HG03159 (cell line): ENCODE measurements around the gene ZNF814.
"Not testable (repeated sequence)": the region's sequence is repeated elsewhere in the genome, so short reads cannot be mapped to it uniquely, and the experiment has no call there.

Experiments
- ATAC-seq: cut with Tn5 transposase; IDR thresholded peaks from one replicate; pipeline ENCODE4 v1.9.1; 2021; ENCODE audit warnings: mild to moderate bottlenecking, moderate library complexity; ENCODE audit not compliant: unreplicated experiment

ZNF814 gene

GRCh38 chr19:57819475-57820148 lies 69.2 kb downstream of the ZNF814 start:
- peak; percentile 82 for ATAC-seq

- no peak for ATAC-seq
These were observed 70.5 kb downstream of the ZNF814 start for GRCh38 chr19:57818378-57818777.

- no peak for ATAC-seq
These were observed 70.9 kb downstream of the ZNF814 start for GRCh38 chr19:57817976-57818375.

- ATAC-seq, result no peak
These were observed 72.2 kb downstream of the ZNF814 start for GRCh38 chr19:57816652-57817051.

- no peak for ATAC-seq
These were observed 73.4 kb downstream of the ZNF814 start for GRCh38 chr19:57815247-57816075.

- ATAC-seq, result peak; percentile 76
These were observed 74.2 kb downstream of the ZNF814 start, which contains the start of gene ZNF552 for GRCh38 chr19:57814505-57815246. TSS of gene ZNF552 (minus strand) at chr19:57814913. CDS start at chr19:57814743, 170 bp downstream.

GRCh38 chr19:57813919-57814504 lies 74.8 kb downstream of the ZNF814 start:
- no peak for ATAC-seq

- ATAC-seq, result not testable (repeated sequence)
These were observed 75.6 kb downstream of the ZNF814 start for GRCh38 chr19:57812975-57813820.

- no peak for ATAC-seq
These were observed 76.6 kb downstream of the ZNF814 start for GRCh38 chr19:57812226-57812625.

- not testable (repeated sequence) for ATAC-seq
These were observed 78.2 kb downstream of the ZNF814 start for GRCh38 chr19:57810410-57811295.

- no peak for ATAC-seq
These were observed 81.3 kb downstream of the ZNF814 start for GRCh38 chr19:57807541-57807940.

GRCh38 chr19:57803594-57804325 lies 85.1 kb downstream of the ZNF814 start:
- ATAC-seq, result no peak

- ATAC-seq, result no peak
These were observed 85.6 kb downstream of the ZNF814 start for GRCh38 chr19:57803265-57803593.

- no peak for ATAC-seq
These were observed 86.6 kb downstream of the ZNF814 start for GRCh38 chr19:57802269-57802668.

- no peak for ATAC-seq
These were observed 88.1 kb downstream of the ZNF814 start for GRCh38 chr19:57800696-57801095.
